Activated CD8-positive, alpha-beta memory T cell treated with anti-CD3 and anti-CD28 coated beads for 4 hours (primary cell): ENCODE data around the gene IFNLR1.

ENCODE experiments used
- DNase-seq, 2 donors: peaks; one replicate each; pipeline ENCODE4 v3.0.0-alpha.2; 2020; ENCODE audit warnings: low read depth in 2 of 2

IFNLR1 gene

DNA sequence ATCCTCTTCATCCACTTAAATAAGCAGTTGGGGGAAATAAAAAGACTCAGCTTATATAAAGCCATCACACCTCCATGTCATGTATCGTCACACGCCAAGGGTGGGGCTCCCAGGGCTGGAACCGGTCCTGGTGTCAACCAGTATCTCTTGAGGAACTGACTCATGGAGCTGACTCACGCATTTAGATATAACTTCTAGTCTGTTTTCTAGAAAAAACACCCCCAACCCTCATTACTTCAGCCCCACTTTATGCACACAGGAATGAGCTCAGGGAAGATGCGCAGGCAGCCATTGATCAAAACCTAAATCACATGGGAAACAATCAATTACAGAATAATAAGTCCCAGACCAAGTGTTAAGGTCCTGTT is 37.2 kb downstream of the IFNLR1 start:
- peak in 1 of 2 donors; percentile 25 for DNase-seq

DNA sequence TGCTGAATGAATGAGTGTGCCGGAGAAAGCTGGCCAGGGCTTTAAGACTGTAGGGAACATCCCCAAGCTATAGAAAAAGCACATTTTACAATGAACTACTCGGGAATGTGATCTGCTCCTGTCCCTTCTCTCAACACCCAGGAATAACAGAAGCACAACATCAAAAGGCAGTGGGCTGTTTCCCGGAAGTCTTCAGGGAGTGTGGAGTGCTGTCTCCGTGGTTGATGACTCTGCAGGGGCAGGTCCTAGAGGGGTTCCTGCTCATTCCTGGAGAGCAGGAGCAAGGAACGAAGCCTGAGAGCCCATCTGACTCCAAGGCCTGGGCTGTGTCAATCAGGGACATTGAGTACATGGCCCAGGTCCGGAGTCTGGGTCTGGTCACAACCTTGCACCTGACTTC is 39.3 kb downstream of the IFNLR1 start:
- DNase-seq: no peak

- DNase-seq: no peak
Observed at GRCh38 chr1:24147194-24147593, 39.9 kb downstream of the IFNLR1 start.

GRCh38 chr1:24142546-24143534 is 44.2 kb downstream of the IFNLR1 start, which contains the start of gene IL22RA1:
Gene IL22RA1, minus strand, starts transcription at chr1:24143140. Its CDS starts 58 bp downstream, at chr1:24143082.
- no peak for DNase-seq

DNA sequence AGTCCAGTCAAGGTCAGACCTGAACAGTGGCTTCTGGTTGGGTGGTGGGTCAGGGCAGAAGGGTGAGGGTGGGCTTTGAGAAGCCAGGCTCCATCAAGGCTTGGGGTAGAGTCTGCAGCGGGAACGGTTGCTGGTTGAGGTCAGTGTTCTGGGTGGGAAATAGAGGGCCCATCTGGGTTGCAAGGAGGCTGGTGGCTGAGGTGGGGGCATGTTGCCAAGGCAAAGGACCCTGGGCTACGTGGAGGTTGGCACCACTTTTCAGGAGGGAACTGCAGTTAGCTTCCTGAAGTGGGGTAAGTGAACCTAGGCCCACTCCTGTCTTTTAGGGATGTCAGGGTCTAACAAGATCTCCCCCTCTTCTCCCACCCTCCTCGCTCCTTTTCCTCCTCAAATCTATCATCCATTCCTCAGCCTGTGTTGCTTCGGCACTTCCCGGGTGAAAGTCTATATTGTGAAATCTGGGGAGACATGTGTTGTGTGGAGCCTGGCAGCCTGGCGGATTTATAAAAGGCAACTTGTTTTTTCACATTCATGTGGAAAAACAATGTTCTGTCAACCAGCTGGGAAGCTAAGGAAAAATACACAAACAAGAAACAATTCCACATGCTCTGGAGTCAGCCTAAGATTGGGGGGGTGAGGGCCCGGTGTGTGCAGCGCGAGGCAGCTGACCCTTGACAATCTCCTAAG is 45.6 kb downstream of the IFNLR1 start:
- no peak for DNase-seq

DNA sequence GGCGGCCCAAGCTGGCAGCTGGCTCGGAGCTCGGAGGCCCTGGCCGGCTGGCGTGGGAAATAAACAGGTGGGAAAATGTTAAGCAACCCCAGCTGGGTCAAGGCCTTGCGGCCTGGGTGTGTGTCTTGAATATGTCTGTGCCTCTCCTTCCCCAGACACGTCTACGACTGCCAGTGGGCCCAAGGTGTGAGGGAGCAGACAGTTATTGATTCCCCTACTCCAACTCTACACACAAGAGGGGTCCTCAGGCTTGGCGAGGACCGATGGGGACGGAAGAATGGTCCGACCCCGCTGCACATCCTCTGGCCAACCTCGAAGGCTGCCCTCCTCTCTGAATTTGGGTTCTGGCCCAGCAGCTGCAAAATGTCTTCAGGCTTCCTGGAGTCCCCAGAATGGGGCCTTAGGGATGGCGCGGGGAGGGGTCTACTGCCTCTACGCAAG is 46.3 kb downstream of the IFNLR1 start:
- DNase-seq: no peak

GRCh38 chr1:24139841-24140425 is 47.2 kb downstream of the IFNLR1 start:
- no peak for DNase-seq

GRCh38 chr1:24139222-24139489 is 47.9 kb downstream of the IFNLR1 start:
- no peak for DNase-seq

DNA sequence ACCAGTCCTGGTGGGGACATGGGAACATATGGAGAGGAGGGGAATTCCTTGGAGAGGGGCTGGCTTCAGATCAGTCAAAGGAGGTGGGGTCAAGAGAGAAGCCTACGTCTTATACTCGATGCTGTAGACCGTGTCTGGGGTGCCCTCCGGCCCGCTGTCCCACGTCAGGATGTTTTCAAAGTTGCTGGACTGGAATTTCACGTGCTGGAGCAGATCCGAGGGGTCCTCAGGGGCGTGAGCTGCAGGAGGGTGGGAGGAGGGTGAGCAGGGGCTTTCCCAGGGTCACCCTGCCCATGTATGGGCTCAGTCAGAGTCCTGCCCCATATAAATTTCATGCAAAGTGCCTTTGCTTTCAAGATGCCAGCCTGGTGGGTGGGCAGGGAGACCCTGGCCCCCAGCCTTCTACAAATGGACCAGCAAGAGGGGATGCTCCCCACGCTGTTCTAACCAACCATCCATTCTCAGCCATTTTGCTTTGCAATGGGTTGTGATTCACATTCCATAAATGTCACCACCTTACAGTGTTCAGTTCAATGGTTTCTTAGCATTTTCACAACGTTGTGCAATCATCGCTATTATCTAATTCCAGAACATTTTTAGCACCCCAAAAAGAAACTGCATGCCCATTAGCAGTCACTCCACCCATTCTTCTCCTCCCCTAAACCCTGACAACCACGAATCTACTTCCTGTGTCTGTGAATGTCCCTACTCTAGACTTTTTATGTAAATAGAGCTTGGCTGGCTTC is 48.4 kb downstream of the IFNLR1 start:
- DNase-seq: no peak

- DNase-seq: no peak
Observed at GRCh38 chr1:24136956-24137539, 50.0 kb downstream of the IFNLR1 start.

GRCh38 chr1:24134376-24134775 is 52.7 kb downstream of the IFNLR1 start:
- no peak for DNase-seq

- DNase-seq: no peak
Observed at GRCh38 chr1:24133819-24134218, 53.3 kb downstream of the IFNLR1 start.

GRCh38 chr1:24130385-24130784 is 56.7 kb downstream of the IFNLR1 start:
- no peak for DNase-seq

- no peak for DNase-seq
Observed at GRCh38 chr1:24127801-24128363, 59.2 kb downstream of the IFNLR1 start.

GRCh38 chr1:24127134-24127800 is 59.8 kb downstream of the IFNLR1 start:
- DNase-seq: no peak

GRCh38 chr1:24126672-24127023 is 60.4 kb downstream of the IFNLR1 start:
- no peak for DNase-seq

DNA sequence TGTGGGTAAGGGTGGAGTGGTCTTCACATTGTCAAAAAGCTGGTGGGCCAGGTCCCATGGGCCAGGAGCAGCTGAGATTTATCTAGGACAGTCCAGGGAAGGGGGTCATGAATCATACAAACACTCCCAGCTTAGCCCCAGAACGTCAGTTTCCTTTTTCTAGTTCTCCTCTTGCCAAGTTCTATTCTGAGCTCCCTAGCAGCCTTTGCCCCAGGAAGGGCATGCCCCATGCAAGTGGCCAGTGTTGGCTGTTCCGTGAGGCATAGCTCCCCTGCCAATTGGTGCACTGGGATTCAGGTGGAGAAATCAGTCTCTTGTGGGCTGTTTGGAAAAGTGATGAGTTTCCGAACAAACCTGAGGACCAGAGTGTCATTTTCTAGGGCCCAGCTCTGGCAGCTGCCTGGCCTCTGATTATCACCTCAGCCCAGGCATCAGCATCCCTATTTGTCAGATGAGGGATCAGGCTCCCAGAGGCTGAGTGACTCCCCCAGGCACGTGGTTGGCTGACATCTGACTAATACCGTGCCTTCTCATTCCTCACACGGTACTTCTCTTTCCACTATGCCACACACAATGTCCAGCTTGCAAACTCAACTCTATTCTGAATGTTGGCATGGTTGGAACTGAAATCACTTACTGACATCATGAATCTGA is 60.9 kb downstream of the IFNLR1 start:
- DNase-seq: no peak

DNA sequence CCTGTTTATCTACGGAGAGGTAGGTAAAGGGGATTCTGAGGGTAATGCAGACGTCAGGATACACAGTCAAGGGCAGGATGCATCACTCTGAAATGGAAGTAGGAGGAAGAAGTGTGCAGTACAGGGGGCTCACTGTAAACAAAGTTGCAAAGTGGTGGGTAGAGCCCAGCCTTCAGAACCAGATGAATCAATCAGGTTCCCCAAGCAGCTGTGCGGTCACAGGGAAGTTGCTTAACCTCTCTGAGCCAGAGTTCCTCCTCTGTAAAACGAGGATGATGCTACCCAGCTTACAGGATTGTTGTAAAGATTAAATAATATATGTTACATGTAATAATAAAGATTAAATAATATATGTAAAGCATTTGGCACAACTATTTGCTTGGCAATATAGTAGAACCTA is 61.6 kb downstream of the IFNLR1 start:
- DNase-seq: no peak

DNA sequence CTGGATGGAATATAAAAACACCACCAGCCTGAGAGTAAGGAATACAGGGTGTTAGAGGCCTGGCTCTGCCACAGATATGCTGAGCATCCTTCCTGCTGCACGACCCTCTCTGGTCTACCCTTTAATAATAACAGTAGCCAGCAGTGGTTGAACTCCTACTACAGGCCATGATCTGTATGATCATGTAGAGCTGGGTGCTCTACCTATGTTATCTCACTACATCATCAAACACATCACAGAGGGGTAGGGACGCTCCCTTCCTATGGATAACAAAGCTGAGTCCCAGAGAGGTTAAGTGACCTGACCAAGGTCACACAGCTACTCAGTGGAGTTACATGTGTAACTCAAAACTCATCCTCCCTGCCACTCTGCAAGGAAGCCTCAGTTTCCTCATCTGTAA is 62.1 kb downstream of the IFNLR1 start:
- DNase-seq: no peak

- no peak for DNase-seq
Observed at GRCh38 chr1:24123611-24124010, 63.5 kb downstream of the IFNLR1 start.
